ENCODE measurements around the gene ITPRIPL2.
A peak's percentile ranks its signal among the peaks of the same experiment; 100 is the strongest.

The ITPRIPL2 gene

GRCh38 chr16:19145010-19145409 lies 31.2 kb downstream of the ITPRIPL2 start:
- DNase-seq, result no peak

GRCh38 chr16:19147126-19147525 lies 33.4 kb downstream of the ITPRIPL2 start:
- no peak for DNase-seq

GRCh38 chr16:19147627-19148026 lies 33.9 kb downstream of the ITPRIPL2 start:
- DNase-seq, result no peak

- no peak for DNase-seq
Measured at GRCh38 chr16:19148189-19148588, 34.4 kb downstream of the ITPRIPL2 start.

GRCh38 chr16:19151310-19151709 lies 37.5 kb downstream of the ITPRIPL2 start:
- DNase-seq, result no peak

- no peak for DNase-seq
Measured at GRCh38 chr16:19152042-19152441, 38.3 kb downstream of the ITPRIPL2 start.

- no peak for DNase-seq
Measured at GRCh38 chr16:19153876-19154275, 40.1 kb downstream of the ITPRIPL2 start.

GRCh38 chr16:19162085-19162484 lies 48.3 kb downstream of the ITPRIPL2 start:
- DNase-seq, result peak; percentile 21

GRCh38 chr16:19163215-19163614 lies 49.5 kb downstream of the ITPRIPL2 start:
- no peak for DNase-seq

GRCh38 chr16:19164285-19164684 lies 50.5 kb downstream of the ITPRIPL2 start:
- no peak for DNase-seq

GRCh38 chr16:19165101-19165500 lies 51.3 kb downstream of the ITPRIPL2 start:
- no peak for DNase-seq

- no peak for DNase-seq
Measured at GRCh38 chr16:19166500-19166899, 52.7 kb downstream of the ITPRIPL2 start.

GRCh38 chr16:19167710-19168370 lies 54.1 kb downstream of the ITPRIPL2 start, which contains the start of gene SYT17:
Gene SYT17 (plus strand): TSS chr16:19168240. CDS start chr16:19168647, 407 bp downstream.
- DNase-seq, result peak; percentile 75

GRCh38 chr16:19168371-19169081 lies 54.8 kb downstream of the ITPRIPL2 start:
- DNase-seq, result no peak

- no peak for DNase-seq
Measured at GRCh38 chr16:19169082-19169639, 55.4 kb downstream of the ITPRIPL2 start.

GRCh38 chr16:19170043-19170655 lies 56.4 kb downstream of the ITPRIPL2 start:
- no peak for DNase-seq

Data from HCEC 1CT (cell line).